Tibial nerve (tissue), 4 donors: ENCODE data around the gene HSH2D. TPM values are rescaled to one million over a fixed set of nuclear protein-coding genes. Genes with fewer than 3 reads are reported as not detected.

Experiments used
- DNase-seq, 2 donors: peaks; one replicate each; pipeline ENCODE4 v3.0.0-alpha.2; 2019; ENCODE audit warnings: low spot score in 2 of 2
- H3K27ac ChIP-seq, 4 donors: fragments of 200-600 bp; sonication (generic) in 3 of 4; one replicate each; pipeline ENCODE4 v1.5.1; 2017 to 2019; ENCODE audit warnings: mild to moderate bottlenecking in 1 of 4
- H3K27me3 ChIP-seq, 2 donors: fragments of 200-600 bp; sonication (generic) in 1 of 2; one replicate each; pipeline versions ENCODE4 v1.5.1 to v1.6.0; 2017 to 2019
- H3K36me3 ChIP-seq, 3 donors: fragments of 200-600 bp; sonication (generic); one replicate each; pipeline ENCODE4 v1.5.1; 2018 to 2019
- H3K4me1 ChIP-seq, 4 donors: fragments of 200-600 bp; sonication (generic) in 3 of 4; one replicate each; pipeline ENCODE4 v1.5.1; 2017 to 2019
- H3K4me3 ChIP-seq, 4 donors: fragments of 200-600 bp; sonication (generic) in 3 of 4; one replicate each; pipeline ENCODE4 v1.5.1; 2017 to 2019; ENCODE audit warnings: mild to moderate bottlenecking in 1 of 4, moderate library complexity in 1 of 4
- H3K9me3 ChIP-seq, 4 donors: fragments of 200-600 bp; sonication (generic) in 3 of 4; one replicate each; pipeline ENCODE4 v1.5.1; 2017 to 2019
- CTCF ChIP-seq, 5 experiments: fragments of 200-600 bp in 3 of 5; fragments of 450-650 bp in 2 of 5; sonication (generic) in 3 of 5; IDR thresholded peaks; one replicate each; pipeline ENCODE4 v1.5.1; 2016 to 2019; ENCODE audit warnings: antibody characterized with exemption in 5 of 5, mild to moderate bottlenecking in 3 of 5, moderate library complexity in 2 of 5
- EP300 ChIP-seq, 2 donors: sonication (generic); formaldehyde crosslinking; IDR thresholded peaks; one replicate each; pipeline ENCODE4 v1.6.1; 2017; ENCODE audit warnings: antibody characterized with exemption in 2 of 2, mild to moderate bottlenecking in 1 of 2
- POLR2A ChIP-seq, 2 donors: fragments of 450-650 bp; IDR thresholded peaks; one replicate each; pipeline ENCODE4 v1.6.1; 2017; ENCODE audit warnings: antibody characterized with exemption in 2 of 2, mild to moderate bottlenecking in 2 of 2, moderate library complexity in 2 of 2
- WGBS, 2 donors: methylation state at CpG; one replicate each; pipeline ENCODE4 v1.1.5; 2018; 5-methylcytosine and 5-hydroxymethylcytosine counted together
- total RNA-seq, 4 donors: library from RNA; depleted of rRNA; stranded (reverse); fragments of >200 nt; gene quantifications; one replicate each; pipeline ENCODE4 v1.1.0, GENCODE V29; 2016

HSH2D gene
- total RNA-seq, 4 donors from 2014 or later: 0.22 TPM; not detected in 3

GRCh38 chr19:16157601-16158000 is 14.1 kb downstream of the HSH2D start:
- Histone ChIP-seq H3K27ac (no peak overlapping the region), H3K27me3 (no peaks in the 10 kb centered on the region), H3K36me3 (no peaks in the 10 kb centered on the region), H3K4me3 (no peak overlapping the region), H3K9me3 (no peaks in the 10 kb centered on the region), H3K4me1 (no peaks in the 10 kb centered on the region)
- DNase-seq: no peak
- WGBS, 2 donors: 82 to 88% methylated on average over 8 to 10 of the region's 10 CpGs
- TF ChIP-seq EP300 (IDR thresholded peaks at IDR 0.05) (no peak), POLR2A (IDR thresholded peaks at IDR 0.05) (no peak), CTCF (IDR thresholded peaks at IDR 0.05) (no peak)

- Histone ChIP-seq H3K36me3 (no peaks in the 10 kb centered on the region), H3K27me3 (no peaks in the 10 kb centered on the region), H3K9me3 (no peaks in the 10 kb centered on the region), H3K4me3 (no peak overlapping the region), H3K27ac (no peak overlapping the region), H3K4me1 (no peaks in the 10 kb centered on the region)
- WGBS, 2 donors: 88 to 90% methylated on average over 5 of the region's 5 CpGs
- TF ChIP-seq EP300 (IDR thresholded peaks at IDR 0.05) (no peak), POLR2A (IDR thresholded peaks at IDR 0.05) (no peak), CTCF (IDR thresholded peaks at IDR 0.05) (no peak)
- DNase-seq: no peak
Measured at GRCh38 chr19:16159655-16160054, 16.2 kb downstream of the HSH2D start.

GRCh38 chr19:16160445-16160942 is 17.0 kb downstream of the HSH2D start:
- H3K4me1 ChIP-seq: no peaks in the 10 kb centered on the region
- no peak for DNase-seq
- H3K36me3 ChIP-seq: no peaks in the 10 kb centered on the region
- no peaks in the 10 kb centered on the region for H3K9me3 ChIP-seq
- TF ChIP-seq CTCF (IDR thresholded peaks at IDR 0.05) (no peak), EP300 (IDR thresholded peaks at IDR 0.05) (no peak), POLR2A (IDR thresholded peaks at IDR 0.05) (no peak)
- 72 to 74% methylated on average over 4 to 6 of the region's 6 CpGs for WGBS, 2 donors
- no peak overlapping the region for H3K4me3 ChIP-seq
- H3K27ac ChIP-seq: no peak overlapping the region
- no peaks in the 10 kb centered on the region for H3K27me3 ChIP-seq

- DNase-seq: no peak
- Histone ChIP-seq H3K27ac (no peak overlapping the region), H3K27me3 (no peaks in the 10 kb centered on the region), H3K9me3 (no peaks in the 10 kb centered on the region), H3K4me1 (no peaks in the 10 kb centered on the region), H3K4me3 (no peak overlapping the region), H3K36me3 (no peaks in the 10 kb centered on the region)
- 67 to 74% methylated on average over 14 of the region's 14 CpGs for WGBS, 2 donors
- TF ChIP-seq EP300 (IDR thresholded peaks at IDR 0.05) (no peak), CTCF (IDR thresholded peaks at IDR 0.05) (no peak), POLR2A (IDR thresholded peaks at IDR 0.05) (no peak)
Measured at GRCh38 chr19:16160943-16161560, 17.6 kb downstream of the HSH2D start.

GRCh38 chr19:16161840-16162239 is 18.4 kb downstream of the HSH2D start:
- no peaks in the 10 kb centered on the region for H3K27me3 ChIP-seq
- TF ChIP-seq CTCF (IDR thresholded peaks at IDR 0.05): no peak
- no peak for TF ChIP-seq POLR2A (IDR thresholded peaks at IDR 0.05)
- DNase-seq: no peak
- H3K4me3 ChIP-seq: no peak overlapping the region
- no peaks in the 10 kb centered on the region for H3K36me3 ChIP-seq
- H3K9me3 ChIP-seq: no peaks in the 10 kb centered on the region
- no peaks in the 10 kb centered on the region for H3K4me1 ChIP-seq
- WGBS, 2 donors: 82 to 85% methylated on average over 3 of the region's 3 CpGs
- no peak overlapping the region for H3K27ac ChIP-seq
